Measurements from ENCODE around the gene AOC1. TPM values are rescaled to one million over a fixed set of nuclear protein-coding genes. Genes with fewer than 3 reads are reported as not detected.

Gene AOC1
- total RNA-seq, 5 donors from 2014 or later (not counting 1 experiment from before 2014, with no cell fraction given), result 0.15 to 0.28 TPM; not detected in 3

DNA sequence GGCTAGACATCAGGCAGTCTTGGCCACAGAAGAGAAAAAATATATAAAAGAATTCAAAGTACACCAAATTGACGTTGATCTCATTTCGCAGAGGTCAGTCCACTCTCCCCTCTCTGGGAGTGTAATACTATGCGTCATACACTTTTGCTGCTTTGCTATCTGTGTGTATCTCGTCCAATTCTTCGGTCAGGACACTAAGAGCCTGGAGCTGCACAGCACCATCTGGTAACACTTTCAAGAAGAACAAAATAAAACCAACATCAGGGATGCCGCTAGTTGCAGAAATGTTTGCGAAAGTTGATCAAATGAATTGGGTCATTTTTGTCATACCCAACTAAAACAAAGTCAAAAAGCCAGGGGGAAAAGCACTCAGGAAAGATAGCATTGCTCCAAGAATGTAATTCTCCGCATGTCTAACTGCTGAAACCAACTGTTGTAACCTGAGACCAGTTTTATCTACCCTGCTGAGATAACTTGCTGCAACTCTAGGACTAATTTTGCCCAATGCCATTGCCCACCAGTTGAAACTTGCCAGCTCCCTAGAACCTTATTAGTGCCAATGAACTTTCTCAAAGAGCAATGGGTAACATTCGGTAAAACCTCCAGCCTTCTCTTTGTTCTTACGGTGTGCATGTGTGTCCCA, 28.7 kb upstream of the AOC1 start:
- Mint-ChIP-seq H3K36me3 (no peaks in the 10 kb centered on the region), H3K27me3 (peaks cover 7 to 18% of the 10 kb centered on the region in 2 donors), H3K27ac (no peak overlapping the region), H3K4me3 (no peak overlapping the region), H3K4me1 (no peaks in the 10 kb centered on the region), H3K9me3 (peaks cover 0 to 8% (median 7%) of the 10 kb centered on the region in 3 donors)
- POLR2A ChIA-PET, result no interaction called here
- Histone ChIP-seq H3K27me3 (replicated peaks in 1 of 2; ENCODE audit: control insufficient read depth in 2 of 2, extremely low read depth in 1 of 2, insufficient read depth in 2 of 2, low read length in 1 of 2) (peaks cover 0 to 11% of the 10 kb centered on the region in 2 experiments), H3K36me3 (ENCODE audit: control insufficient read depth in 2 of 2, extremely low read depth in 1 of 2, insufficient read depth in 1 of 2, low read length in 1 of 2) (no peaks in the 10 kb centered on the region), H3K4me1 (ENCODE audit: control insufficient read depth in 1 of 2, extremely low read depth in 1 of 2, insufficient read depth in 2 of 2, low read length in 2 of 2) (no peaks in the 10 kb centered on the region), H3K4me3 (ENCODE audit: control insufficient read depth in 1 of 2, extremely low read depth in 1 of 2, low read length in 1 of 2) (no peak overlapping the region), H3K27ac (ENCODE audit: low read length) (no peak overlapping the region), H3K9me3 (peaks cover 2% of the 10 kb centered on the region)
- ATAC-seq (replicated peaks in 1 of 4), result no peak
- CTCF ChIA-PET, result no interaction called here
- DNase-seq, result no peak
- 87% methylated on average over 3 of the region's 10 CpGs for WGBS (ENCODE audit: insufficient coverage)

DNA sequence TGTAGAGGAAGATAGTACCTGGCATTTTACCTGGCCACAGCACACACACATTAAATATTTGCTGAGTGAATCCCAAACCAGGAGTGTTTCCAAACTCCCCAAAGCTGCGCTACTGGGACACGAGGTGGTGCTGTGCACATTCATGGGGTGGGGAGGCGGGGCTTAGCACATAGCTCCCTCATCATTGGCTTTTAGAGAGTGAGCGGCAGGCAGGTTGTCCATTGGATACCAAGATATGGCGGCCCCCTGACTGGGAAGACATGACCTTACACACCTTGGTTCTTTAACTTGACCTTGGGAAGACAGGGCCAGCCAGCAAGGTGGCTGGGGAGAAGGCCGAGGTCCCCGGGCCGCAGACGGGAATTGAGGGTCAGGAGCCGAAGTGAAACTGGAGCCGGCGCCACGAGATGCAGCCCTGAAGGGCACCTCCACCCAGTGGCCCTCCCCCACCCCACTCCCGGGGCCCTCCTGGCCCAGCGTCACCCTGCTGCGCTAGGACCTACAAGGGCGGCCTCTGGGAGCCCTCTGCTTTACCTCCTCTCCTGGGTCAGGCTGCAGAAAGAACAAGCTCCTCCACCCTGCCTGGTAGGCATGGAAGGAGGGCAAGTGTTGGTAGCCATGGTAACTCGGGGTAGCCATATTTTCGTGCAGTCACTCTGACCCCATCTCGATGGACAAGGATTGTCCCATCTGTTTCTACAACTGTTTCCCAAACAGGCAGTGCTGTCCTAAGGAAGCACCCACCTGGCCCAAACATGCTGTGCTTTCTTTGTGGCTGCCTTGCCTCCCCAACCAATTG, 27.7 kb upstream of the AOC1 start:
- peaks cover 2% of the 10 kb centered on the region for H3K9me3 ChIP-seq
- no peaks in the 10 kb centered on the region for H3K36me3 ChIP-seq (ENCODE audit: control insufficient read depth in 2 of 2, extremely low read depth in 1 of 2, insufficient read depth in 1 of 2, low read length in 1 of 2)
- no peaks in the 10 kb centered on the region for H3K4me1 Mint-ChIP-seq
- no peaks in the 10 kb centered on the region for H3K4me1 ChIP-seq (ENCODE audit: control insufficient read depth in 1 of 2, extremely low read depth in 1 of 2, insufficient read depth in 2 of 2, low read length in 2 of 2)
- H3K4me3 Mint-ChIP-seq, result no peak overlapping the region
- no peak overlapping the region for H3K27ac ChIP-seq (ENCODE audit: low read length)
- no peak for ATAC-seq (replicated peaks in 1 of 4)
- DNase-seq, result no peak
- no peak overlapping the region for H3K4me3 ChIP-seq (ENCODE audit: control insufficient read depth in 1 of 2, extremely low read depth in 1 of 2, low read length in 1 of 2)
- peaks cover 13 to 14% of the 10 kb centered on the region in 2 donors for H3K27me3 Mint-ChIP-seq
- peaks cover 0 to 8% (median 7%) of the 10 kb centered on the region in 3 donors for H3K9me3 Mint-ChIP-seq
- WGBS (ENCODE audit: insufficient coverage), result 91% methylated on average over 16 of the region's 20 CpGs
- H3K27me3 ChIP-seq (replicated peaks in 1 of 2; ENCODE audit: control insufficient read depth in 2 of 2, extremely low read depth in 1 of 2, insufficient read depth in 2 of 2, low read length in 1 of 2), result peaks cover 0 to 11% of the 10 kb centered on the region in 2 experiments
- POLR2A ChIA-PET, result no interaction called here
- no peak overlapping the region for H3K27ac Mint-ChIP-seq
- H3K36me3 Mint-ChIP-seq, result no peaks in the 10 kb centered on the region
- CTCF ChIA-PET, result no interaction called here

DNA sequence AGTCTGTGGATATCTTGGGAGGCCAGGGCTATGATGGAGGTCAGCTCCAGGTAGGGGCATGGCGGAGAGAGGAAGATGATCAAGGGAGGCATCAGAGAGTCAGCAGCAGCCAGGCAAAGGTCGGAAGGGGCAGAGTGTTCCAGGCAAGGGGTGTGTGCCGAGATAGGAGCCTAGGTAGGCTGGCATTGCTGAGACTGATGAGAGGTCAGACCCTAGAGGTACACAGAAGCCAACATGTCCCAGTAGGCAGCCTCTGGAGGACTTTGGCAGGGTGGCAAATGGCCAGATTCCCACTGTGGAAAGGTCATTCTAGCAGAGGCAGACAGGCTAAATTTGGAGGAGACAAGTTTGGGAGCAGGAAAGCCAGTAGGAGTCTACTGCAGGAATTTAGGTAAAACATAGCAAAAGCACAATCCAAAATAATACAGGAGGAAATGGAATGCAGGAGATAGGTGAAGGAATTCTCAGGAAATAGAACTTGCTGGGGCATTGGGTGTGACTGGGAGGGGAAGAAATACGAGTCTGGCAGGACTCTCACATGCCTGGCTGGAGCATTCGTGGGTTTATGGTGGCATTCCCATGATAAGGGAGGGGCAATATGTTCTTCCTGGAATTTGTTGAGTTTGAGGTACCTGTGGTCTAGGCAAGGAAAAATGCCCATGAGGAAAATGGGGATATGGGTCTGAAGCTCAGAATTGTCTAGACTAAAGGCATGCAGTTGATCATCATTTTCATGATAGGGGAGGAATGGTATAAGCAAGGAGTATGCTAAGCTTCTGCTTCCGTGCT, 26.1 kb upstream of the AOC1 start:
- H3K4me1 Mint-ChIP-seq, result no peaks in the 10 kb centered on the region
- CTCF ChIA-PET, result interaction anchor here in 1 of 2 donors (1.1 kb wide), 1 partner anchor 39 kb away, joined by 3 read pairs; no protein-coding TSS in a partner anchor
- no peak for ATAC-seq (replicated peaks in 1 of 4)
- Histone ChIP-seq H3K4me3 (ENCODE audit: control insufficient read depth in 1 of 2, extremely low read depth in 1 of 2, low read length in 1 of 2) (no peak overlapping the region), H3K4me1 (ENCODE audit: control insufficient read depth in 1 of 2, extremely low read depth in 1 of 2, insufficient read depth in 2 of 2, low read length in 2 of 2) (no peaks in the 10 kb centered on the region), H3K27me3 (replicated peaks in 1 of 2; ENCODE audit: control insufficient read depth in 2 of 2, extremely low read depth in 1 of 2, insufficient read depth in 2 of 2, low read length in 1 of 2) (peaks cover 0 to 5% of the 10 kb centered on the region in 2 experiments), H3K9me3 (peaks cover 2% of the 10 kb centered on the region), H3K36me3 (ENCODE audit: control insufficient read depth in 2 of 2, extremely low read depth in 1 of 2, insufficient read depth in 1 of 2, low read length in 1 of 2) (no peaks in the 10 kb centered on the region), H3K27ac (ENCODE audit: low read length) (no peak overlapping the region)
- no peak for DNase-seq
- peaks cover 0 to 8% (median 7%) of the 10 kb centered on the region in 3 donors for H3K9me3 Mint-ChIP-seq
- POLR2A ChIA-PET, result no interaction called here
- no peak overlapping the region for H3K4me3 Mint-ChIP-seq
- H3K27ac Mint-ChIP-seq, result no peak overlapping the region
- H3K27me3 Mint-ChIP-seq, result peaks cover 16 to 26% of the 10 kb centered on the region in 2 donors
- H3K36me3 Mint-ChIP-seq, result no peaks in the 10 kb centered on the region
- WGBS (ENCODE audit: insufficient coverage), result 67% methylated on average over 6 of the region's 6 CpGs

DNA sequence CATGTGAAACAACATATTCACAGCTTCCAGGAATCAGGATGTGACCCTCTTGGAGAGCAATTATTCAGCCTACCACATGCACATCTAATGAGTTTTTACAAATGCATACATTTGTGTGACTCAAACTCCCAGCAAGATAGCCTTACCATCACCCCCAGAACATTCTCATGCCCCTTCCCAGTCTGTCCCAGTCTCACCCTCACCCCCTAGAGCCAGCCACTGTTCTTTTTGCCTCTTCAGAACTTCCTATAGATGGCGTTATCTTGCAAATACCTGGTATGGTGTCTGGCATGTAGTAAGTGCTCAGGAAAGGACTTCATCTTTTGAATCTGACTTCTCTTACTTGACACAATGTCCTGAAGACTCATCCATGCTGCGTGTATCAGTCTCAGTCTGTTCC, 23.9 kb upstream of the AOC1 start:
- H3K27ac ChIP-seq (ENCODE audit: low read length), result no peak overlapping the region
- DNase-seq (no peak), ATAC-seq (replicated peaks in 1 of 4) (no peak)
- no peak overlapping the region for H3K4me3 ChIP-seq (ENCODE audit: control insufficient read depth in 1 of 2, extremely low read depth in 1 of 2, low read length in 1 of 2)
- CTCF ChIA-PET, result no interaction called here
- Mint-ChIP-seq H3K36me3 (no peaks in the 10 kb centered on the region), H3K4me1 (no peaks in the 10 kb centered on the region), H3K9me3 (no peaks in the 10 kb centered on the region), H3K27me3 (peaks cover 18 to 36% of the 10 kb centered on the region in 2 donors), H3K4me3 (no peak overlapping the region), H3K27ac (no peak overlapping the region)
- H3K36me3 ChIP-seq (ENCODE audit: control insufficient read depth in 2 of 2, extremely low read depth in 1 of 2, insufficient read depth in 1 of 2, low read length in 1 of 2), result no peaks in the 10 kb centered on the region
- peaks cover 0 to 15% of the 10 kb centered on the region in 2 experiments for H3K27me3 ChIP-seq (replicated peaks in 1 of 2; ENCODE audit: control insufficient read depth in 2 of 2, extremely low read depth in 1 of 2, insufficient read depth in 2 of 2, low read length in 1 of 2)
- WGBS (ENCODE audit: insufficient coverage), result no CpG with 5 or more reads among the region's 2 CpGs
- POLR2A ChIA-PET, result no interaction called here
- no peaks in the 10 kb centered on the region for H3K4me1 ChIP-seq (ENCODE audit: control insufficient read depth in 1 of 2, extremely low read depth in 1 of 2, insufficient read depth in 2 of 2, low read length in 2 of 2)
- H3K9me3 ChIP-seq, result no peaks in the 10 kb centered on the region

DNA sequence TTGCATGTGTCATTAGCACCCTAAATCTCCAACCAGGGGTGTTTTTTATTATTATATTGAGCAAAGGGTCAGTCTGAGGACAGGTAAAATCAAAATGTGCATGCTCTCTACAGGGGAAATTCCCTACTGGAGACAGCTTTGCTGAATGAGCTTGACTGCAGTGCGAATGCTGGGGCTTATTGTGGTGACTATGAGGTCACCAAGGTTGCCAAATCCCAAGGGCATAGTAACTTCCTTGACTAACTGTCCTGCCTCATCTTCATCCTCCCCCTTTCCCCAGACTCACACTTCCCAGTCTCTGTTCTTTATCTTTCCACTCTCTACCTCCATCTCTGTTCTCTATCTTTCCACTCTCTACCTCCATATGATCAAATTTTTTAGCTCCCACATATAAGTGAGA, 22.9 kb upstream of the AOC1 start:
- Histone ChIP-seq H3K4me3 (ENCODE audit: control insufficient read depth in 1 of 2, extremely low read depth in 1 of 2, low read length in 1 of 2) (no peak overlapping the region), H3K27ac (ENCODE audit: low read length) (no peak overlapping the region), H3K4me1 (ENCODE audit: control insufficient read depth in 1 of 2, extremely low read depth in 1 of 2, insufficient read depth in 2 of 2, low read length in 2 of 2) (no peaks in the 10 kb centered on the region), H3K9me3 (no peaks in the 10 kb centered on the region), H3K27me3 (replicated peaks in 1 of 2; ENCODE audit: control insufficient read depth in 2 of 2, extremely low read depth in 1 of 2, insufficient read depth in 2 of 2, low read length in 1 of 2) (peaks cover 0 to 18% of the 10 kb centered on the region in 2 experiments), H3K36me3 (ENCODE audit: control insufficient read depth in 2 of 2, extremely low read depth in 1 of 2, insufficient read depth in 1 of 2, low read length in 1 of 2) (no peaks in the 10 kb centered on the region)
- ATAC-seq (replicated peaks in 1 of 4) (no peak), DNase-seq (no peak)
- Mint-ChIP-seq H3K27me3 (peaks cover 28 to 45% of the 10 kb centered on the region in 2 donors), H3K27ac (no peak overlapping the region), H3K4me3 (no peak overlapping the region), H3K36me3 (no peaks in the 10 kb centered on the region), H3K4me1 (no peaks in the 10 kb centered on the region), H3K9me3 (no peaks in the 10 kb centered on the region)
- CTCF ChIA-PET, result interaction anchor here in 1 of 2 donors (0.6 kb wide), 1 partner anchor 12 kb away, joined by 3 read pairs; no protein-coding TSS in a partner anchor
- POLR2A ChIA-PET, result no interaction called here
- WGBS (ENCODE audit: insufficient coverage), result no CpG with 5 or more reads among the region's 1 CpG

DNA sequence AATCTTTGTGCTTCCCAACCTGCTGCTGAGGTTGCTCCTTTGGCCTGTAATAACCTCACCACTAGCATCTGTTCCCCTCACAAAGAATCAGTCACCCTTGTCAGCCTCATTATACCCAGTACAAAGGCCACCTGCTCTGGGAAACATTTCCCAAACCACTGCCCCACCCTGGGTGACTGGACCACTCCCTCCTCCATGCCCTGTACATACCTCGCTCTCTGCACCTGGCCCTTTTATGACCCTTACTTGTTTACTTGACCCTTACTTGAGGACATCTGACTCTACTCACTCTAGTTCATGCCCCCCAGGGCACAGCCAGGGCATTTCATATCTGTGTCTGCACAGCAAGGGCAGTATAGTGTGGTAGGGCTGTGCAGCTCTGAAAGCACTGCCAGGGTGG, 21.4 kb upstream of the AOC1 start:
- Histone ChIP-seq H3K27me3 (replicated peaks in 1 of 2; ENCODE audit: control insufficient read depth in 2 of 2, extremely low read depth in 1 of 2, insufficient read depth in 2 of 2, low read length in 1 of 2) (peaks cover 0 to 20% of the 10 kb centered on the region in 2 experiments), H3K36me3 (ENCODE audit: control insufficient read depth in 2 of 2, extremely low read depth in 1 of 2, insufficient read depth in 1 of 2, low read length in 1 of 2) (no peaks in the 10 kb centered on the region), H3K27ac (ENCODE audit: low read length) (no peak overlapping the region), H3K4me1 (ENCODE audit: control insufficient read depth in 1 of 2, extremely low read depth in 1 of 2, insufficient read depth in 2 of 2, low read length in 2 of 2) (no peaks in the 10 kb centered on the region), H3K9me3 (no peaks in the 10 kb centered on the region), H3K4me3 (ENCODE audit: control insufficient read depth in 1 of 2, extremely low read depth in 1 of 2, low read length in 1 of 2) (no peak overlapping the region)
- Mint-ChIP-seq H3K4me3 (no peak overlapping the region), H3K27me3 (peaks cover 33 to 50% of the 10 kb centered on the region in 2 donors), H3K4me1 (no peaks in the 10 kb centered on the region), H3K36me3 (no peaks in the 10 kb centered on the region), H3K9me3 (no peaks in the 10 kb centered on the region), H3K27ac (no peak overlapping the region)
- ChIA-PET POLR2A (no interaction called here), CTCF (no interaction called here)
- DNase-seq (no peak), ATAC-seq (replicated peaks in 1 of 4) (no peak)
- 0% methylated on average over 1 of the region's 1 CpG for WGBS (ENCODE audit: insufficient coverage)

Data from T-cell (primary cell).